ENCODE data around the gene SP9.
A peak's percentile ranks its signal among the peaks of the same experiment; 100 is the strongest.

SP9 gene

GRCh38 chr2:174337337-174338146, 2.8 kb downstream of the SP9 start:
- Histone ChIP-seq H3K4me2 (peak overlapping the region; percentile 85 to 99 (median 92)), H3K36me3 (no peaks in the 10 kb centered on the region), H3K9ac (peak overlapping the region in 5 of 11 experiments; percentile 4 to 50 (median 39); a peak in 3 of 22 replicates), H3K4me1 (peaks cover 16 to 51% (median 23%) of the 10 kb centered on the region in 10 experiments), H3K27me3 (peaks cover 100% of the 10 kb centered on the region in 11 experiments), H3K9me3 (replicated peaks in 1 of 11) (peaks cover 0 to 18% (median 8%) of the 10 kb centered on the region in 11 experiments; a peak in 12 of 22 replicates), H4K20me1 (peaks cover 9 to 97% (median 95%) of the 10 kb centered on the region in 11 experiments; a peak in 20 of 22 replicates), H3K4me3 (peak overlapping the region; percentile 47 to 65 (median 54)), H3K27ac (no peak overlapping the region)
- no peak for TF ChIP-seq Cebpa-rat (IDR thresholded peaks at IDR 0.05)

- H3K36me3 ChIP-seq = no peaks in the 10 kb centered on the region
- H3K9ac ChIP-seq = no peak overlapping the region
- peaks cover 0 to 18% (median 8%) of the 10 kb centered on the region in 11 experiments; a peak in 12 of 22 replicates for H3K9me3 ChIP-seq (replicated peaks in 1 of 11)
- peaks cover 17 to 53% (median 24%) of the 10 kb centered on the region in 10 experiments for H3K4me1 ChIP-seq
- no peak for TF ChIP-seq Cebpa-rat (IDR thresholded peaks at IDR 0.05)
- H4K20me1 ChIP-seq = peaks cover 9 to 97% (median 94%) of the 10 kb centered on the region in 11 experiments; a peak in 20 of 22 replicates
- H3K27ac ChIP-seq = no peak overlapping the region
- peak overlapping the region in 1 of 10 experiments; percentile 52; a peak in 1 of 20 replicates for H3K4me3 ChIP-seq
- peak overlapping the region in 1 of 11 experiments; percentile 94; a peak in 3 of 22 replicates for H3K4me2 ChIP-seq
- peaks cover 100% of the 10 kb centered on the region in 11 experiments for H3K27me3 ChIP-seq
Observed at GRCh38 chr2:174338147-174338605, 3.4 kb downstream of the SP9 start.

GRCh38 chr2:174338671-174339560, 4.2 kb downstream of the SP9 start:
- no peak overlapping the region for H3K4me3 ChIP-seq
- peaks cover 17 to 52% (median 24%) of the 10 kb centered on the region in 10 experiments for H3K4me1 ChIP-seq
- no peak overlapping the region for H3K27ac ChIP-seq
- H3K27me3 ChIP-seq = peaks cover 100% of the 10 kb centered on the region in 11 experiments
- no peak overlapping the region for H3K9ac ChIP-seq
- peaks cover 0 to 18% (median 8%) of the 10 kb centered on the region in 11 experiments; a peak in 12 of 22 replicates for H3K9me3 ChIP-seq (replicated peaks in 1 of 11)
- H3K36me3 ChIP-seq = no peaks in the 10 kb centered on the region
- TF ChIP-seq Cebpa-rat (IDR thresholded peaks at IDR 0.05) = no peak
- peaks cover 9 to 97% (median 94%) of the 10 kb centered on the region in 11 experiments; a peak in 20 of 22 replicates for H4K20me1 ChIP-seq
- H3K4me2 ChIP-seq = no peak overlapping the region

GRCh38 chr2:174339561-174340399, 5.0 kb downstream of the SP9 start:
- Histone ChIP-seq H3K9ac (no peak overlapping the region), H3K4me3 (no peak overlapping the region), H3K36me3 (no peaks in the 10 kb centered on the region), H3K4me1 (peaks cover 17 to 49% (median 24%) of the 10 kb centered on the region in 10 experiments), H3K27ac (no peak overlapping the region), H3K9me3 (replicated peaks in 1 of 11) (peaks cover 0 to 16% (median 8%) of the 10 kb centered on the region in 11 experiments; a peak in 12 of 22 replicates), H3K27me3 (peaks cover 100% of the 10 kb centered on the region in 11 experiments), H3K4me2 (peak overlapping the region in 2 of 11 experiments; percentile 40 to 46; a peak in 2 of 22 replicates), H4K20me1 (peaks cover 9 to 99% (median 97%) of the 10 kb centered on the region in 11 experiments; a peak in 20 of 22 replicates)
- no peak for TF ChIP-seq Cebpa-rat (IDR thresholded peaks at IDR 0.05)

GRCh38 chr2:174340400-174341292, 5.9 kb downstream of the SP9 start:
- TF ChIP-seq Cebpa-rat (IDR thresholded peaks at IDR 0.05) = no peak
- peaks cover 0 to 9% (median 6%) of the 10 kb centered on the region in 11 experiments; a peak in 12 of 22 replicates for H3K9me3 ChIP-seq (replicated peaks in 1 of 11)
- H4K20me1 ChIP-seq = peaks cover 9 to 96% (median 90%) of the 10 kb centered on the region in 11 experiments; a peak in 20 of 22 replicates
- no peaks in the 10 kb centered on the region for H3K36me3 ChIP-seq
- H3K4me2 ChIP-seq = peak overlapping the region in 4 of 11 experiments; percentile 19 to 65 (median 47); a peak in 6 of 22 replicates
- H3K27ac ChIP-seq = no peak overlapping the region
- H3K4me1 ChIP-seq = peaks cover 17 to 48% (median 24%) of the 10 kb centered on the region in 10 experiments
- H3K4me3 ChIP-seq = peak overlapping the region in 4 of 10 experiments; percentile 1 to 19 (median 8); a peak in 2 of 20 replicates
- no peak overlapping the region for H3K9ac ChIP-seq
- peaks cover 100% of the 10 kb centered on the region in 11 experiments for H3K27me3 ChIP-seq

- H3K4me2 ChIP-seq = peak overlapping the region in 8 of 11 experiments; percentile 1 to 86 (median 20); a peak in 9 of 22 replicates
- H3K4me3 ChIP-seq = peak overlapping the region in 4 of 10 experiments; percentile 19 to 21 (median 19); a peak in 4 of 20 replicates
- H3K9me3 ChIP-seq (replicated peaks in 1 of 11) = peaks cover 0 to under 1% (median 0%) of the 10 kb centered on the region in 11 experiments; a peak in 3 of 22 replicates
- TF ChIP-seq Cebpa-rat (IDR thresholded peaks at IDR 0.05) = no peak
- H3K27ac ChIP-seq = no peak overlapping the region
- H4K20me1 ChIP-seq = peaks cover 9 to 92% (median 82%) of the 10 kb centered on the region in 11 experiments; a peak in 20 of 22 replicates
- no peaks in the 10 kb centered on the region for H3K36me3 ChIP-seq
- no peak overlapping the region for H3K9ac ChIP-seq
- H3K4me1 ChIP-seq = peaks cover 12 to 40% (median 19%) of the 10 kb centered on the region in 10 experiments
- peaks cover 95 to 100% (median 97%) of the 10 kb centered on the region in 11 experiments for H3K27me3 ChIP-seq
Observed at GRCh38 chr2:174341293-174341994, 6.7 kb downstream of the SP9 start.
